Psoas muscle (tissue), 8 donors: Measurements from ENCODE around the gene GRIP2. TPM values are rescaled to one million over a fixed set of nuclear protein-coding genes. Genes with fewer than 3 reads are reported as not detected.

ENCODE experiments used
- ATAC-seq, 4 donors: fragments of 200-7000 bp; cut with Tn5 transposase; one replicate each; pipeline ENCODE4 v1.9.1; 2020; ENCODE audit warnings: moderate library complexity in 3 of 4, mild to moderate bottlenecking in 2 of 4
- DNase-seq, 2 donors: peaks; one replicate each; pipeline ENCODE4 v3.0.0-alpha.2; 2020
- H3K27ac ChIP-seq: fragments of 200-600 bp; one replicate; pipeline ENCODE4 v1.8.0; 2022
- H3K27me3 ChIP-seq, 3 donors: fragments of 200-600 bp in 1 of 3; one replicate each; pipeline versions ENCODE4 v1.6.1 to v1.8.0; 2013 to 2022; ENCODE audit warnings: low read length in 2 of 3, mild to moderate bottlenecking in 2 of 3, moderate library complexity in 1 of 3; ENCODE audit not compliant: insufficient read depth in 3 of 3
- H3K36me3 ChIP-seq, 2 donors: fragments of 200-600 bp in 1 of 2; one replicate each; pipeline versions ENCODE4 v1.6.1 to v1.8.0; 2013 to 2022; ENCODE audit warnings: low read depth in 1 of 2, mild to moderate bottlenecking in 1 of 2, moderate library complexity in 1 of 2; ENCODE audit not compliant: insufficient read depth in 1 of 2
- H3K4me1 ChIP-seq: fragments of 200-600 bp; one replicate; pipeline ENCODE4 v1.8.0; 2022
- H3K4me3 ChIP-seq: fragments of 200-600 bp; one replicate; pipeline ENCODE4 v1.8.0; 2022; ENCODE audit warnings: mild to moderate bottlenecking
- H3K9me3 ChIP-seq: fragments of 200-600 bp; one replicate; pipeline ENCODE4 v1.8.0; 2022
- WGBS, 3 donors: extraction: QIAGEN DNeasy Blood & Tissue Kit; methylation state at CpG; one replicate each; pipeline versions ENCODE4 v1.1.6 to v1.1.7; 2013; 5-methylcytosine and 5-hydroxymethylcytosine counted together
- intact Hi-C, 2 donors: fragments of 100-400 bp; cut with DNase I; formaldehyde crosslinking; loops; one replicate each; pipeline versions ENCODE4 v1.11.0 to v1.14.2; 2022
- polyA plus RNA-seq, 3 donors: library from polyadenylated mRNA; stranded (reverse); fragments of 200-250 nt; gene quantifications; one replicate each; pipeline ENCODE4 v1.2.3, GENCODE V29; 2013
- total RNA-seq, 4 donors: library from RNA; stranded (reverse); fragmentation: NEBNext Ultra II Directional in 2 of 4; extraction: Animal tissue kit (Norgen Biotek cat#: 25700) in 2 of 4; gene quantifications; one replicate each; pipeline versions ENCODE4 v1.2.1 to v1.2.4, GENCODE V29; 2021 to 2023
- TF ChIP-seq, protein P1 (sequence below): fragments of 200-600 bp; IDR thresholded peaks from one replicate; pipeline ENCODE4 v1.8.0; 2022; ENCODE audit warnings: antibody characterized with exemption
- donor health status: healthy with polysubstance abuse.
- donor health status: DM: no; HTN: no; CAD: no; lungs with moderate emphysema.
- donor health status: Bipolar disorder and iron deficiency.
- donor health status: healthy.
- donor health status: DM: yes; HTN: yes; CAD: no.
- donor health status: DM: no; HTN: no; CAD: no.
- donor health status: DM: no; HTN: no; CAD: no.
- donor health status: DM: yes; HTN: yes; CAD: no.

GRIP2 gene
- total and polyA plus RNA-seq, 7 donors: 2.2 to 37.4 (median 24.9) TPM

DNA sequence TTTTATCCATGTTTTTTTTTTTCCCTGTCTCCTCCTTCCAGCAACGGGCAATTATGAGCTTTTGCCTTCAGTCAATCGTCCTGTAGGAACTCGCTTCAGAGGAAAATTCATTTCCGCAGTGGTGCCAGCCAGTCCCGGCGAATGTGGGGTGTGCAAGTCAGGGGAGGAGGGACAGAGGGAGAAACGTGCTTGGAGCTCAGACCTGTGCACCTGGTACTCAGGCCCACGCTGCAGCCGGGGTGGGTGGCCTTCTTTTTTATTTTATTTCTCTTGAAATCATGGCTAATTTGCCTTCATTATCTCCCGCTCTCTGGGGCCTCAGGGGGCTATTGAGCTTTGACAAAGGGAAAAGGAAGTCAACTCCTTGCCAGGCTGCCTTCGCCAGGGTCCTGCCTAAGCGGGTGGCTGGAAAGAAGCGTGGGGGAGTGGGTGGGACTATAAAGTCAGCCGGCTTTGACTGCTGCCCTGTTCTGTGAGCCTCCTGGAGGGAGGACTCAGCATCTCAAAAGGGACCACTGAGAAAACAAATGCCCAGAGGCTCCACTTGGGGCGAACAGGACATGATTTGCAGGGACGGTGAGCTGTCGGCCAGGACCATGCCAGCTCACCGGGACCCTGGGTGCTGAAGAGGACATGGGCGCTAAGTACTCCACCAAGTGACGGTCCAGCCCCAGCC, 5.5 kb downstream of the GRIP2 start:
- 19 to 30% (median 24%) methylated on average over 20 of the region's 20 CpGs for whole genome bisulfite sequencing, 3 donors
- no peaks in the 10 kb centered on the region for H3K36me3 ChIP-seq
- intact Hi-C loops: no loop called here
- ATAC-seq (no peak), DNase-seq (peak in 1 of 2 donors; percentile 33)
- H3K27ac ChIP-seq: peak overlapping the region; percentile 83
- H3K27me3 ChIP-seq: no peaks in the 10 kb centered on the region
- H3K4me1 ChIP-seq: peaks cover 78% of the 10 kb centered on the region
- no peak overlapping the region for H3K4me3 ChIP-seq
- H3K9me3 ChIP-seq: no peaks in the 10 kb centered on the region
- TF ChIP-seq, protein P1, sequence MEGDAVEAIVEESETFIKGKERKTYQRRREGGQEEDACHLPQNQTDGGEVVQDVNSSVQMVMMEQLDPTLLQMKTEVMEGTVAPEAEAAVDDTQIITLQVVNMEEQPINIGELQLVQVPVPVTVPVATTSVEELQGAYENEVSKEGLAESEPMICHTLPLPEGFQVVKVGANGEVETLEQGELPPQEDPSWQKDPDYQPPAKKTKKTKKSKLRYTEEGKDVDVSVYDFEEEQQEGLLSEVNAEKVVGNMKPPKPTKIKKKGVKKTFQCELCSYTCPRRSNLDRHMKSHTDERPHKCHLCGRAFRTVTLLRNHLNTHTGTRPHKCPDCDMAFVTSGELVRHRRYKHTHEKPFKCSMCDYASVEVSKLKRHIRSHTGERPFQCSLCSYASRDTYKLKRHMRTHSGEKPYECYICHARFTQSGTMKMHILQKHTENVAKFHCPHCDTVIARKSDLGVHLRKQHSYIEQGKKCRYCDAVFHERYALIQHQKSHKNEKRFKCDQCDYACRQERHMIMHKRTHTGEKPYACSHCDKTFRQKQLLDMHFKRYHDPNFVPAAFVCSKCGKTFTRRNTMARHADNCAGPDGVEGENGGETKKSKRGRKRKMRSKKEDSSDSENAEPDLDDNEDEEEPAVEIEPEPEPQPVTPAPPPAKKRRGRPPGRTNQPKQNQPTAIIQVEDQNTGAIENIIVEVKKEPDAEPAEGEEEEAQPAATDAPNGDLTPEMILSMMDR: no peak

- intact Hi-C loops: no loop called here
- DNase-seq (peak in 1 of 2 donors; percentile 41), ATAC-seq (no peak)
- H3K4me1 ChIP-seq: peaks cover 73% of the 10 kb centered on the region
- no peaks in the 10 kb centered on the region for H3K9me3 ChIP-seq
- no peak overlapping the region for H3K4me3 ChIP-seq
- H3K27ac ChIP-seq: peak overlapping the region; percentile 83
- 62 to 82% (median 66%) methylated on average over 14 of the region's 14 CpGs for WGBS, 3 donors
- H3K27me3 ChIP-seq: no peaks in the 10 kb centered on the region
- H3K36me3 ChIP-seq: no peaks in the 10 kb centered on the region
- TF ChIP-seq, protein P1: no peak
Observed at GRCh38 chr3:14533457-14533958, 6.6 kb downstream of the GRIP2 start.

GRCh38 chr3:14532691-14533456, 7.3 kb downstream of the GRIP2 start:
- H3K9me3 ChIP-seq: no peaks in the 10 kb centered on the region
- no peak overlapping the region for H3K4me3 ChIP-seq
- ATAC-seq: peak; percentile 78 to 87 (median 81)
- peaks cover 68% of the 10 kb centered on the region for H3K4me1 ChIP-seq
- WGBS, 3 donors: 42 to 53% (median 47%) methylated on average over 20 of the region's 20 CpGs
- H3K27ac ChIP-seq: peak overlapping the region; percentile 83
- H3K27me3 ChIP-seq: no peaks in the 10 kb centered on the region
- TF ChIP-seq, protein P1: no peak
- H3K36me3 ChIP-seq: no peaks in the 10 kb centered on the region
- peak; percentile 46 to 75 for DNase-seq
- intact Hi-C loops: no loop called here

GRCh38 chr3:14531856-14532395, 8.2 kb downstream of the GRIP2 start:
- Histone ChIP-seq H3K27me3 (no peaks in the 10 kb centered on the region), H3K36me3 (no peaks in the 10 kb centered on the region), H3K9me3 (no peaks in the 10 kb centered on the region), H3K27ac (peak overlapping the region; percentile 83), H3K4me1 (peaks cover 65% of the 10 kb centered on the region), H3K4me3 (no peak overlapping the region)
- WGBS, 3 donors: 74 to 86% (median 75%) methylated on average over 17 of the region's 17 CpGs
- intact Hi-C loops: no loop called here
- ATAC-seq (peak in 3 of 4 donors; percentile 11 to 17 (median 14)), DNase-seq (peak in 1 of 2 donors; percentile 45)
- TF ChIP-seq, protein P1: no peak
